CD4-positive, alpha-beta T cell treated with Interleukin-15 for 1 hour (primary cell): ENCODE results near the gene MICAL3.

ENCODE experiments used
- DNase-seq: peaks from one replicate; pipeline ENCODE4 v3.0.0-alpha.2; 2020

MICAL3 gene

GRCh38 chr22:17910561-17911311 is 113.6 kb downstream of the MICAL3 start:
- no peak for DNase-seq

- DNase-seq: no peak
Observed at GRCh38 chr22:17907748-17908051, 116.7 kb downstream of the MICAL3 start.

DNA sequence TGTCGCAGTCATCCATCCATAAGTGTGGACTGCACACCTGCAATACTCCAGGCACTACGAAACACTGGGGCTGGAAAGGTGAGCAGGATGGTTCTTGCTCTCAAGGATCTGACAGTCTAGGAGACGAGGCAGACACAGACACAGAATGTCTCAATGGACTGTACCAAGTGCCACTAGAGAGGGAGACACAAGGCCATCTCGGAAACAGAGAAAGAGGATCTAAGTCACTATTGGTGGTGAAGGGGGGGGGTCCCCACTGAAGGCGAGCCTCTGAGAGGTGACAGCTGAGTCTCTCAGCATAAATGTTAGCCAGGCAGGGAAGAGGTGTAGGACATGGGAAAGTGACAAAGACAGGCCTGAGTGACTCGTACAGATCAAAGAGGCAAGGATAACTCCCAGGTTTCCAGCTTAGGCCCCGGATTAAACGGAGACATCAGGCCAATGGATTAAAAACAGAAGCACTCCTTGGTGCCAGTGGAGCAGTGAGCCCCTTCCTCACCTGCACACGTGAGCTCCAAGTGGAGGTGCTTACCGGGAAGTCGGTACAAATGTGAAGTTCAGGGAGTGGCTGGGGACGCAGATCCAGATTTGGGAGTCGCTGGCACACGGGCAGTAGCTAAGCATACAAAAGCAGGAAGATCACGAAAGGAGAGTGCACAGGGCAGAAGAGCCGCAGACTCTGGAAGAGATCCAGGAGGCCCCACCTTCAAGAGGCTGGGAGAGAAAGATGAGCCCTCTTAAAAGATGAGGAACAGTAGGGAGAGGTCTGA is 117.2 kb downstream of the MICAL3 start:
- DNase-seq: no peak

DNA sequence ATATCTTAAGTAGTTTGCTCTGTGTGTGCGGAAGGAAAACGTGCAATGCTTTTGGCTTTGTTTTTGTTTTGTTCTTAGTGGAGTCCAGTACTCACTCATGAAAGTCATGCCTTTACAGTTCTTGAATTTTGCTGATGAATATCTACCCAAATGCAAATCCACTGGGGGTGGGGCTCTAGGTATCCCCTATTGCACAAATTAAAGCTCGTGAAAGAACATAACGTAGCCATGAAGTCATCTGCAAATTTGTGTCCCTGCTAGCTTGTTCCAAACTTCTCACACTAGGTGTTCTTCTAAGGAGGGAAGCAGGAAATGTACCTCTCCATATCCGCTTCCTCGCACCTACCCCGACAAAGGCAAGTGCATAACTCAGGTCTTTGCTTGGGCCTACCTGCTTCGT is 118.9 kb downstream of the MICAL3 start:
- DNase-seq: no peak

DNA sequence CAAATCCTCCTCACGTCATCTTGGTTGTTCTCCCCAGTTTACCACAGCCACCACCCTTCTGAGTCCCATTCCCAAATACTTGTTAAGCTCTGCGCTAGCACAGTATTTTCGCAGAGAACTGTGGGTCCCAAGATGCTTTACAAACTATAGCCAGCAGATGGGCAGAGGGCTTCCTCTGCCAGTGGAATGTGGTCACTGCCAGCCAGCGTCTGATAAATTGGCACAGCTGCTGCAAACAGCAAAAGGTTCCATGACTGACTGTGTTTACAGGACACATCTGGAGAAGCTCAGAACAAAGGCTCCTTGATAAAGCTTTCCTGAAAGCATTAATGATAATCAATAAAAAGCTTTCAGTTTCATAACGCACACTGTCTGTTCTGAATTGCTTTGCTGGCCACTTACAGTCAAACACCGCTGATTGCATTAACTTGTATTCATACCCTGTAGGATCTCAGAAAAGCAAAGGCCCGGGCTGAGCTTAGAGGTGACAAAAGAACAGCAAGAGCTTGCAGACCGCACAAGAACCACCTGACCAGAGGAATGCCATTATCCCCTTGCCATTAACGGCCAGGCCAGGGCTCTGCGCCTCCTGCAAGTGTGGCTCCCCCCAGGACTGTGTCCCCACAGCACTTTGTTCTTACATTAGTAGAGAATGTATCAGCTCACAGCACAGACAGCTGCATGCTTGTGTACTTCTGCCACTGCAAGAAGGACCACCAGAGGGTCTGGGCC is 120.6 kb downstream of the MICAL3 start:
- no peak for DNase-seq

DNA sequence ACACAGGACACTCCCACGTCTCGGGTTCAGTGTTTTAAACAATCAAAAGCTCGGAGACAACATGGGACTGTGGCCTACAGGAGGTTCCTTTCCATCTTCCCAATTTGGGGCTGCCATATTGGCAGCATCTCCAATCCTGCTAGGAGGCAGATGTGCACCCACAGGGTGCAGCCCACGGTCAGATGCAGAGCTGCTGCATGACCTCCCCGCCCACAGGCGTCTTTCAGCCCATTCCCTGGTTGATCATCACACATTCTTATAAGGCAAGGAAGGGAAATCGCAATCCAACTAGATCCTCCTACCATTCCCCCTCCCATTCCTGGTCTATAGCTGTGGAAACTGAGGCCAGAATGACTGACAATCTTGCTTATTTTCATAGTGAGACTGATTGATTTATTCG is 121.4 kb downstream of the MICAL3 start:
- DNase-seq: no peak

- DNase-seq: no peak
Observed at GRCh38 chr22:17898375-17898774, 126.0 kb downstream of the MICAL3 start.

GRCh38 chr22:17897858-17898257 is 126.5 kb downstream of the MICAL3 start:
- no peak for DNase-seq

- DNase-seq: no peak
Observed at GRCh38 chr22:17897426-17897825, 126.9 kb downstream of the MICAL3 start.

DNA sequence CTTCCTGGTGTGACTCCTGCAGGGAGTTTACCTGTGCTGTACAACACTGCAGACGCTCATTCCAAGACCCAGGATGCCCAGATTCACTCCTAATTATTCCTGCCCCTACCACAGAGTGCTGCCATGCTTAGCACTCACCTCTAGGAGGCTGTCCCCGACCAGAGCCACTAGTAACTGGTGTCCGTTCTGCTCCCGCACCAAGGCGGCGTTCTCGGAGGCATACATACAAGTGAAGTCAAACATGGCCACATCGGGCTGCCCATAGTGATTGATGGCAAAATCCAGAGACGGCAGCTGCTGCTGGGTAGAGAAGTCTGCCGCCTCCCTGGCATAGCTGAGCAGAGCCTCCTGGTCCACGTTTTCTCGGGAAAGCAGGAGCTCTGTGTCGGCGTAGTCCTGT is 127.8 kb downstream of the MICAL3 start:
- DNase-seq: no peak

- no peak for DNase-seq
Observed at GRCh38 chr22:17893900-17894535, 130.3 kb downstream of the MICAL3 start.

- DNase-seq: no peak
Observed at GRCh38 chr22:17892376-17892775, 132.0 kb downstream of the MICAL3 start.

DNA sequence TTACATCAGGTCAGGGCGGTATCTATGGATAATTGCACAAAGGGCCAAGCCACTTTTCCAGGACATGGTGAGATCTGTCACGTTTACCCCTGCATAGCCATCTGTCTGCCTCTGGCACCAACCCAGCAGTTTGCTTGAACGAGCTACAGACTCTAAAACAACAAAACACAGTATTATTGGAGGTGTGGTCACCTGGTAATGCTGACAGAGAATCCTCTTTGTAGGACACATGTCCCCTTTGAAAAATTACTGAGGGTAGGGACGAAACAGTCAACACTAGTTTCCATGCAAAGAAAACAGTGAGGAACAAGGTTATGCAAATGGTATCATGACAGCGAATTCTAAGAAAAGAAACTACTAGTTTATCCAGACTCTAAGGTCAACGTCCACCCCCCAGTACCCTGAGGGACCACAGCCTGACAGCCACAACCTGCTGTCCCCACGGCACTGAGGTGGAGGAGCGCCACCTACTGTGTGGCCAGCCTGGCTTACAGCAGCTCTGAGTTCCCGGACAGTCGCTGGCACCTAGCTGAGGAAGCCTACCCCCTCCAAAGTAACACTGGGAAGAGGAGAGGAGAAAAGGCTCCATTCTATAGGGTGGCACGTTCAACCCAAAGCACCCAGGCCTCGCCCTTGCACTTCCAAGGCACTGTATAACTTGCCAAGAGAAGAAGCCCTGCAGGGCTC is 132.7 kb downstream of the MICAL3 start:
- no peak for DNase-seq

GRCh38 chr22:17890892-17891291 is 133.5 kb downstream of the MICAL3 start:
- DNase-seq: no peak

DNA sequence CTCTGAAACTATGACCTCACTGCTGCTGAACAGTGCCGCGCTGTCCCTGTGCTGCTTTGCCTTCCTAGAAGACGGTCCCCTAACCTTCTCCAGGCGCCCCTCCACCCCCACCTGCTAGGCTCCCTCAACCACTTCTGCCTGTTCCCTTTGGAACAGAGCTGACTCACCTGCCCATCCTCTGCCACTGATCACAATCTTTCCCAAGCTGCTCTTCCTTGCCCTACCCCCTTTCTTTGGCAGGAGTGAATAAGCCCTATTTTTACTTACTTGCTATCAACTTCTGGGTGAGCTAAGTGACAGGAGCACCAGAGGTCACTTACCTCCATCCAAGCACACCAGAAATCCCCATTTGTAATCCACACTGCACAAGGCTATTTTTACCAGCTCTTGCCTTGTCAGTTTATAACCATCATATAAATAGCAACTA is 134.1 kb downstream of the MICAL3 start:
- DNase-seq: no peak

GRCh38 chr22:17888855-17889254 is 135.5 kb downstream of the MICAL3 start:
- no peak for DNase-seq

GRCh38 chr22:17888439-17888838 is 135.9 kb downstream of the MICAL3 start:
- no peak for DNase-seq

GRCh38 chr22:17884893-17885292 is 139.5 kb downstream of the MICAL3 start:
- no peak for DNase-seq

DNA sequence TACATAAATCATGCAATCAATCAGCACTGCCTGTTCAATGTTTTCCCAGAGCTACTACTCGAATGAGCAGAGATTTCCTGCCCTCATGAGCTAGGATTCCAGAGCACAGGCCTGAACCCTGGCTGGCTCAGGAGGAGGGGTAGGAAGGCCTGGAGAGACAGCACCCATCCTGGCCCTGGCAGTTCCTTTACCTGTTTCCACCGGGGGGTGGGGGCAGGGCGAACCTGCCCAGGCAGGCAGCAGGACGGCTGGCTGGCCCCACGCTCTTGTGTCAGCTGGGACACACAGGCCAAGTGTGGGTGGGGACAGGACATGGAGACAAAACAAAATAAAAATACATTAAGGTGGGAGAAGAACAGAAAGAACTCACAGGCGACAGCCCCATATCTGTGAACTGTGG is 140.3 kb downstream of the MICAL3 start:
- no peak for DNase-seq

DNA sequence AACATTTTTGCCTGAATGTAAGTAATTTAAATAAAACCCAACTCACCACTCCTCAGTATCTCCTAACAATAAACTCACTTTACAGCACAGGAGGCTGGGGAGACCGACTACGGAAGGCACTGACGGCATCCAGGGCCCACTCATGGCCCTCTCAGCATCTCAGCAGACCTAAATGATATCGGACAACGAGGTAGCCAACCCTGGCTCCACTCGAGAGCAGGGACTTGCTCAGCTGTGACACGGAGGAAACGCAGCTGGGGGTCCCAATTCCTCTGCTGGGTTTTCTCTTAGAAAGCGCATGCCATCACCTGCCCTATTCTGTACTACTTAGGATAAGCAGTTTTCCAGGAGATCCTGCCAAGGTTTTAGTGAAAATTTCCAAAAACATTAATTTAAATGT is 141.0 kb downstream of the MICAL3 start:
- no peak for DNase-seq

- no peak for DNase-seq
Observed at GRCh38 chr22:17882727-17883126, 141.6 kb downstream of the MICAL3 start.

DNA sequence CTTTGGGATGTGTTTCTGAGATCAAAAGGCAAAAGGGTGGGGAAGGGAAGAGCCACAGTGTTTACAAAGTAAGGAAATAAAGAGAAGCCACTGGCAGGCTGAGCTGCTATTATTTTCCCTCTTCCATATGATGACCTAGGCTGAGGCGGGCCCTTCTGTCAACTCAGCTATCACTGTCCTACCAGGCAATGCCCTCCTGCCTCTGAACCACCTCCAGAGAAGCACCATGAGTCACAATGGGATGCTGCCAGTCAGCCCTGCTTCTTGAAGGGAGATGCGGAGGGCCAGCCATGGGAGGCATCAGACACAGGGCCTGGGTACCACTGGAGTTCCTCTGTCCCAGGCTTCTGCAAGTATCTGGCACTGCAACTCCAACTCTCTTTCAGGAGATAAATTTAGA is 142.2 kb downstream of the MICAL3 start:
- no peak for DNase-seq

- no peak for DNase-seq
Observed at GRCh38 chr22:17881366-17881765, 143.0 kb downstream of the MICAL3 start.
